Measurements from ENCODE around the gene RIT1.

GRCh38 chr1:155856257-155856974 is 54.7 kb downstream of the RIT1 start:
- TF ChIP-seq POLR2A (IDR thresholded peaks at IDR 0.05) (no peak), CTCF (IDR thresholded peaks at IDR 0.05) (no peak)

All from sigmoid colon (tissue), 3 donors.